Stomach (tissue), 9 donors: ENCODE data around the gene G6PC1. TPM values are rescaled to one million over a fixed set of nuclear protein-coding genes. Genes with fewer than 3 reads are reported as not detected.
"Not testable (repeated sequence)": the region's sequence is repeated elsewhere in the genome, so short reads cannot be mapped to it uniquely, and the experiment has no call there.

Experiments
- DNase-seq, 2 donors: peaks; one replicate each; pipeline versions ENCODE4 v3.0.0 to v3.0.0-alpha.2; 2013 to 2019
- H3K27ac ChIP-seq, 5 donors: fragments of 200-600 bp in 4 of 5; sonication (generic) in 4 of 5; one replicate each; pipeline ENCODE4 v1.5.1; 2013 to 2019; ENCODE audit warnings: mild to moderate bottlenecking in 1 of 5, moderate library complexity in 1 of 5
- H3K27me3 ChIP-seq, 3 donors: fragments of 200-600 bp; sonication (generic); one replicate each; pipeline ENCODE4 v1.5.1; 2017 to 2019; ENCODE audit warnings: mixed run types in 1 of 3
- H3K36me3 ChIP-seq, 4 donors: fragments of 200-600 bp; sonication (generic); 1 replicate in 3 of 4; 2 replicates in 1 of 4; pipeline ENCODE4 v1.5.1; 2016 to 2019
- H3K4me1 ChIP-seq, 4 donors: fragments of 200-600 bp; sonication (generic); one replicate each; pipeline ENCODE4 v1.5.1; 2016 to 2019
- H3K4me3 ChIP-seq, 4 donors: fragments of 200-600 bp; sonication (generic) in 3 of 4; one replicate each; pipeline ENCODE4 v1.5.1; 2016 to 2019; ENCODE audit warnings: mild to moderate bottlenecking in 1 of 4
- H3K9me3 ChIP-seq, 4 donors: fragments of 200-600 bp; sonication (generic); one replicate each; pipeline ENCODE4 v1.5.1; 2016 to 2019
- EP300 ChIP-seq: sonication (generic); formaldehyde crosslinking; IDR thresholded peaks from one replicate; pipeline ENCODE4 v1.6.1; 2017; ENCODE audit warnings: antibody characterized with exemption
- POLR2A ChIP-seq, 4 donors: fragments of 450-650 bp; IDR thresholded peaks; one replicate each; pipeline ENCODE4 v1.6.1; 2016; ENCODE audit warnings: antibody characterized with exemption in 4 of 4, control low read depth in 2 of 4, mild to moderate bottlenecking in 1 of 4, moderate library complexity in 1 of 4
- POLR2AphosphoS5 ChIP-seq, 3 donors: sonication (generic); formaldehyde crosslinking; IDR thresholded peaks; one replicate each; pipeline ENCODE4 v1.6.1; 2016; ENCODE audit warnings: antibody characterized with exemption in 3 of 3
- WGBS, 5 donors: extraction: QIAGEN DNeasy Blood & Tissue Kit in 3 of 5; methylation state at CpG; one replicate each; pipeline versions ENCODE4 v1.1.5 to v1.1.7; 2013 to 2018; 5-methylcytosine and 5-hydroxymethylcytosine counted together
- intact Hi-C: fragments of 100-400 bp; cut with DNase I; formaldehyde crosslinking; loops from one replicate; pipeline ENCODE4 v1.15.1; 2023; ENCODE audit warnings: low total_unique reads
- polyA plus RNA-seq, 3 donors: library from polyadenylated mRNA; stranded (reverse); fragments of 200-250 nt; gene quantifications; one replicate each; pipeline ENCODE4 v1.2.3, GENCODE V29; 2013
- total RNA-seq, 5 donors: library from RNA; depleted of rRNA; stranded (reverse); fragments of >200 nt; gene quantifications; one replicate each; pipeline versions ENCODE4 v1.1.0 to v1.2.3, GENCODE V29; 2014 to 2016
- TF ChIP-seq, protein P1 (sequence below), 7 experiments: fragments of 450-650 bp in 4 of 7; fragments of 200-600 bp in 3 of 7; sonication (generic) in 3 of 7; IDR thresholded peaks; one replicate each; pipeline ENCODE4 v1.5.1; 2016 to 2019; ENCODE audit warnings: antibody characterized with exemption in 7 of 7, control low read depth in 2 of 7, mild to moderate bottlenecking in 1 of 7
- donor health status: healthy with polysubstance abuse.
- donor health status: Bipolar disorder and iron deficiency.
- donor health status: healthy.

Gene G6PC1
- total and polyA plus RNA-seq, 8 donors = 4.0 TPM; not detected in 7

DNA sequence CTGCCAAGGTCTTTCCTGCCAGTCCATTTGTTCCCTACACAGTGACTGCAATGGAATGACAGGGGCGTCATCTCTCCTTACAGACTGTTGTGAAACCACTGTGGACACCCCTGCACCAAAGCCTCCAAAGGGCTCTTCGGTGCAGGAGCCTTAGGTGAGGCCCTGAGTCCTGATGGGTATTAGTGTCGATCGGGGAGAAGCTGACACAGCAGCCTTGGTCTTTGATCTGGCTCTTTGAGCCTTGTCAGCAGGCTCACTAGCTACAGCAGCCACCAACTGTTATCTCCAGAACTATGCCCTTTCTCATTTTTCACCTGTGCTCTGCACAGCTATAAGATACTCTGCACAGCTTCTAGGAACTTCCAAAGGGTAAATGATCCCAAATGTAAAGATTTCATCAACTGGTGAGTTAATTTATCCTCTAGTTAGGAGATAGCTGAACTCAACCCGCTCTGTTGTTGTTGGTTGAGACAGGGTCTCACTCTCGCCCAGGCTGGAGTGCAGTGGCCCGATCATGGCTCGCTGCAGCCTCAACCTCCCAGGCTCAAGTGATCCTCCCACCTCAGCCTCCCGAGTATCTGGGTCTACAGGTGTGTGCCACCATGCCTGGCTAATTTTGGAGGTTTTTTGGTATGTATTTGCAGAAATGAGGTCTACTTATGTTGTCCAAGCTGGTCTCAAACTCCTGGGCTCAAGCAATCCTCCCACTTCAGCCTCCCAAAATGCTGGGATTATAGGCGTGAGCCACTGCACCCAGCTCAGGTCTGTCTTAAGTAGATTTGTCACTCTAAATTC lies 19.7 kb downstream of the G6PC1 start:
- Histone ChIP-seq H3K27me3 (no peaks in the 10 kb centered on the region), H3K27ac (peak overlapping the region in 2 of 5 donors; percentile 3 to 48), H3K9me3 (no peaks in the 10 kb centered on the region), H3K4me3 (no peak overlapping the region), H3K36me3 (no peaks in the 10 kb centered on the region), H3K4me1 (peaks cover 17 to 48% (median 34%) of the 10 kb centered on the region in 4 donors)
- TF ChIP-seq, protein P1, sequence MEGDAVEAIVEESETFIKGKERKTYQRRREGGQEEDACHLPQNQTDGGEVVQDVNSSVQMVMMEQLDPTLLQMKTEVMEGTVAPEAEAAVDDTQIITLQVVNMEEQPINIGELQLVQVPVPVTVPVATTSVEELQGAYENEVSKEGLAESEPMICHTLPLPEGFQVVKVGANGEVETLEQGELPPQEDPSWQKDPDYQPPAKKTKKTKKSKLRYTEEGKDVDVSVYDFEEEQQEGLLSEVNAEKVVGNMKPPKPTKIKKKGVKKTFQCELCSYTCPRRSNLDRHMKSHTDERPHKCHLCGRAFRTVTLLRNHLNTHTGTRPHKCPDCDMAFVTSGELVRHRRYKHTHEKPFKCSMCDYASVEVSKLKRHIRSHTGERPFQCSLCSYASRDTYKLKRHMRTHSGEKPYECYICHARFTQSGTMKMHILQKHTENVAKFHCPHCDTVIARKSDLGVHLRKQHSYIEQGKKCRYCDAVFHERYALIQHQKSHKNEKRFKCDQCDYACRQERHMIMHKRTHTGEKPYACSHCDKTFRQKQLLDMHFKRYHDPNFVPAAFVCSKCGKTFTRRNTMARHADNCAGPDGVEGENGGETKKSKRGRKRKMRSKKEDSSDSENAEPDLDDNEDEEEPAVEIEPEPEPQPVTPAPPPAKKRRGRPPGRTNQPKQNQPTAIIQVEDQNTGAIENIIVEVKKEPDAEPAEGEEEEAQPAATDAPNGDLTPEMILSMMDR (IDR thresholded peaks at IDR 0.05) = no peak
- TF ChIP-seq POLR2A (IDR thresholded peaks at IDR 0.05) = no peak
- DNase-seq = peak in 1 of 2 donors; percentile 28
- intact Hi-C loops = no loop called here
- 74 to 79% (median 76%) methylated on average over 10 of the region's 10 CpGs for WGBS, 5 donors

- H3K4me3 ChIP-seq = no peak overlapping the region
- H3K4me1 ChIP-seq = peaks cover 17 to 48% (median 34%) of the 10 kb centered on the region in 4 donors
- 15 to 25% (median 21%) methylated on average over 3 of the region's 3 CpGs for WGBS, 5 donors
- peak overlapping the region in 3 of 5 donors; percentile 3 to 29 (median 24) for H3K27ac ChIP-seq
- intact Hi-C loops = no loop called here
- no peak for TF ChIP-seq POLR2A (IDR thresholded peaks at IDR 0.05)
- no peak for TF ChIP-seq EP300
- TF ChIP-seq, protein P1 (IDR thresholded peaks at IDR 0.05) = no peak
- no peak for TF ChIP-seq POLR2AphosphoS5 (IDR thresholded peaks at IDR 0.05)
- no peaks in the 10 kb centered on the region for H3K36me3 ChIP-seq
- DNase-seq = peak; percentile 30 to 71
- H3K27me3 ChIP-seq = no peaks in the 10 kb centered on the region
- H3K9me3 ChIP-seq = no peaks in the 10 kb centered on the region
Observed at GRCh38 chr17:42920922-42921321, 20.3 kb downstream of the G6PC1 start.

DNA sequence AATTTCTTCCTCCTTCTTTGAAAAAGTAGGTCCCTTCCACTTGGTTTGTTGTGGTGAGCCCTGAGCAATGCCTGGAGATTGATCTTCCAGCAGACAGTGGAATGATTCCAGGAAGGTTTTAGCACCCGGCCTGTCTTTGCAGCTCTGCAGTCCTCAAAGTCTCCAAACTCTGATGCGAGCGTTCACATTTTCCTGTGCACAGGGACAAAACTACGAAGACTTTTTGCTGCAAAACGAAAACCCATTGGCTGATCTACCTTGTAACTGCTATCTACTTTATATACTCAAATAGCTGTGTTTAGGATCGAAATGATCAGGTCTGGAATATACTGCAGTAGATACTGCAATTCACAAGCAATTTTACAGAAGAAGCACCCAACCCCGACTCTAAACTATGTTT lies 21.7 kb downstream of the G6PC1 start:
- no peaks in the 10 kb centered on the region for H3K36me3 ChIP-seq
- H3K27ac ChIP-seq = peak overlapping the region in 1 of 5 donors; percentile 24
- no peaks in the 10 kb centered on the region for H3K27me3 ChIP-seq
- no peak for DNase-seq
- no peaks in the 10 kb centered on the region for H3K9me3 ChIP-seq
- intact Hi-C loops = no loop called here
- peaks cover 17 to 48% (median 34%) of the 10 kb centered on the region in 4 donors for H3K4me1 ChIP-seq
- 50 to 83% (median 65%) methylated on average over 7 of the region's 7 CpGs for WGBS, 5 donors
- TF ChIP-seq EP300 = no peak
- TF ChIP-seq POLR2A (IDR thresholded peaks at IDR 0.05) = no peak
- TF ChIP-seq POLR2AphosphoS5 (IDR thresholded peaks at IDR 0.05) = no peak
- TF ChIP-seq, protein P1 (IDR thresholded peaks at IDR 0.05) = no peak
- no peak overlapping the region for H3K4me3 ChIP-seq

- WGBS, 5 donors = 88 to 95% (median 92%) methylated on average over 7 of the region's 7 CpGs
- H3K27me3 ChIP-seq, H3K27ac ChIP-seq, H3K9me3 ChIP-seq, DNase-seq, H3K36me3 ChIP-seq, intact Hi-C loops, H3K4me3 ChIP-seq: not testable (repeated sequence)
- peaks cover 18 to 46% (median 33%) of the 10 kb centered on the region in 4 donors for H3K4me1 ChIP-seq
Observed at GRCh38 chr17:42923472-42923871, 22.9 kb downstream of the G6PC1 start.

DNA sequence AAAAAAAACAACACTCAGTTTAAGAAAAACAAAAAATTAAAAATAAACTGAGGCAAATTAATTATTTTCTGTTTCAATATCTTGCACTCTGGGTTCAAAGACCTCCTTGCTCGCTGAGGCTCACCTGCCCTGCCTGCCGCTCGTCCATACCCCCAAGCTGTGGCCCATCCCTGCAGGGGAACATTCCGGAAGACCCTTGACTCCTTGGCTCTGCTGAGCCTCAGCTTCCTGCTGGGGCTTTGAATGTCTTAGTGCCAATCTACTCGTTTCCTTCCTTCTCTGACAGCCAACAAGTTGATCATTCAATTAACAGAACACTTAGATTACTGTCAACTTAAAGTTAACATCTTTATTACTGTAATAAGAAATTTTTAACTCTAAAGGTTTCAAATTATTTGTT lies 24.3 kb downstream of the G6PC1 start:
- Histone ChIP-seq H3K4me1 (peaks cover 17 to 45% (median 28%) of the 10 kb centered on the region in 4 donors), H3K27ac (no peak overlapping the region)

More for the DNA sequence above, 24.3 kb downstream of the G6PC1 start:
- Histone ChIP-seq H3K36me3 (no peaks in the 10 kb centered on the region), H3K27me3 (no peaks in the 10 kb centered on the region), H3K4me3 (no peak overlapping the region), H3K9me3 (no peaks in the 10 kb centered on the region)
- TF ChIP-seq POLR2AphosphoS5 (IDR thresholded peaks at IDR 0.05) = no peak
- TF ChIP-seq, protein P1 (IDR thresholded peaks at IDR 0.05) = no peak
- no peak for TF ChIP-seq EP300
- TF ChIP-seq POLR2A (IDR thresholded peaks at IDR 0.05) = no peak
- no peak for DNase-seq
- intact Hi-C loops = no loop called here
- 31 to 69% (median 55%) methylated on average over 5 of the region's 5 CpGs for WGBS, 5 donors
